ENCODE data around the gene SPATA2.
"Not testable (repeated sequence)": the region's sequence is repeated elsewhere in the genome, so short reads cannot be mapped to it uniquely, and the experiment has no call there.

SPATA2 gene

GRCh38 chr20:49915380-49916145 is at the start of gene SPATA2:
TSS of gene SPATA2 (minus strand) at chr20:49915529. CDS start at chr20:49908490, 7,039 bp downstream.
- DNase-seq (ENCODE audit: low spot score), result peak; percentile 94

GRCh38 chr20:49961413-49961812 is 46.1 kb upstream of the SPATA2 start:
- no peak for DNase-seq (ENCODE audit: low spot score)

- DNase-seq (ENCODE audit: low spot score), result not testable (repeated sequence)
Measured at GRCh38 chr20:49957089-49957938, 42.0 kb upstream of the SPATA2 start.

- DNase-seq (ENCODE audit: low spot score), result no peak
Measured at GRCh38 chr20:49956689-49957088, 41.4 kb upstream of the SPATA2 start.

- DNase-seq (ENCODE audit: low spot score), result not testable (repeated sequence)
Measured at GRCh38 chr20:49955830-49956396, 40.6 kb upstream of the SPATA2 start.

- no peak for DNase-seq (ENCODE audit: low spot score)
Measured at GRCh38 chr20:49955167-49955566, 39.8 kb upstream of the SPATA2 start.

GRCh38 chr20:49951151-49951550 is 35.8 kb upstream of the SPATA2 start:
- peak; percentile 71 for DNase-seq (ENCODE audit: low spot score)

- DNase-seq (ENCODE audit: low spot score), result no peak
Measured at GRCh38 chr20:49948809-49949507, 33.6 kb upstream of the SPATA2 start.

GRCh38 chr20:49948178-49948577 is 32.8 kb upstream of the SPATA2 start:
- DNase-seq (ENCODE audit: low spot score), result no peak

- no peak for DNase-seq (ENCODE audit: low spot score)
Measured at GRCh38 chr20:49945701-49946477, 30.6 kb upstream of the SPATA2 start.

GRCh38 chr20:49945306-49945700 is 30.0 kb upstream of the SPATA2 start:
- DNase-seq (ENCODE audit: low spot score), result no peak

GRCh38 chr20:49942942-49943341 is 27.6 kb upstream of the SPATA2 start:
- DNase-seq (ENCODE audit: low spot score), result no peak

- no peak for DNase-seq (ENCODE audit: low spot score)
Measured at GRCh38 chr20:49942303-49942702, 27.0 kb upstream of the SPATA2 start.

GRCh38 chr20:49941456-49941855 is 26.1 kb upstream of the SPATA2 start:
- DNase-seq (ENCODE audit: low spot score), result no peak

- no peak for DNase-seq (ENCODE audit: low spot score)
Measured at GRCh38 chr20:49938173-49939163, 23.1 kb upstream of the SPATA2 start.

GRCh38 chr20:49937027-49937929 is 21.9 kb upstream of the SPATA2 start:
- DNase-seq (ENCODE audit: low spot score), result no peak

- peak; percentile 87 for DNase-seq (ENCODE audit: low spot score)
Measured at GRCh38 chr20:49936153-49937026, 21.1 kb upstream of the SPATA2 start, which contains the start of gene RNF114. TSS of gene RNF114 (plus strand) at chr20:49936397. CDS start at chr20:49936413, 16 bp downstream.

GRCh38 chr20:49935746-49936152 is 20.4 kb upstream of the SPATA2 start:
- no peak for DNase-seq (ENCODE audit: low spot score)
